NT2/D1 (cell line): ENCODE data around the gene MALT1.

Experiments used
- SUZ12 ChIP-seq: IDR thresholded peaks from 2 replicates; pipeline ENCODE4 v1.6.1; 2011; ENCODE audit not compliant: insufficient read length, insufficient read depth; ENCODE audit errors: extremely low read depth
- YY1 ChIP-seq: IDR thresholded peaks from 2 replicates; pipeline ENCODE4 v1.6.1; 2011; ENCODE audit not compliant: insufficient read length, insufficient read depth
- ZNF274 ChIP-seq: IDR thresholded peaks from 2 replicates; pipeline ENCODE4 v1.6.1; 2011; ENCODE audit warnings: mild to moderate bottlenecking, low read depth, low read length

DNA sequence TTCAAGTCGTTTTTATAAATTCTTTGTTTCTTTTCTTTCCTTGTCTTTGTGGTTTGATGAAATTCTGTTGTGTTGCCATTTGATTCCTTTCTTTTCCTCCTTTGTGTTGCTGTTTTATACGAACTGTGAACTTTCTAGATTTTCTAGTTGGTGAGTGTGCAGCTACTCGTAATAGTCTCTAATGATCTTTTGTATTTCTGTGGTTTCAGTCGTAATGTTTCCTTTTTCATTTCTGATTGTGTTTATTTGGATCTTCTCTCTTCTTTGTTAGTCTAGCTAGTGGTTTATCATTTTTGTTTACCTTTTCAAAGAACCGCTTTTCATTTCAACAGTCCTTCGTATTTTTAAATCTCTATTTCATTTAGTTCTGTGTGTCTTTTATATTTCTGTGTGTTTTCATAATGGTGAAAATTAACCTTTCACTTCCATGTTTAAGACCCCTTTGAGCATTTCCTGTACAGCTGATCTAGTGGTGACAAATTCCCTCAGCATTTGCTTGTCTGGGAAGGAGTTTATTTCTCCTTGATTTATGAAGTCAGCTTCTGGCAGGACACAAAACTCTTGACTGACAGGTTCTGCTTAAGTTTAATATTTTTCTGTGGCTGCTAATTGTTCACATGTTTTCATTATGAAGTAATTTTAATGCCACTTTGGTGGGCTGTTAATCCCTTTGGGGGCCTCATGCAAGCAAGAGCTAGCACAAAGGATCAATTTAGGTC, 16.2 kb upstream of the MALT1 start:
- TF ChIP-seq SUZ12 (no peak), ZNF274 (no peak), YY1 (no peak)
